HepG2 (cell line): ENCODE results near the gene BEST2. TPM values are rescaled to one million over a fixed set of nuclear protein-coding genes. Genes with fewer than 3 reads are reported as not detected.

Source experiments
- AHDC1 ChIP-seq: sonication (generic); formaldehyde crosslinking; IDR thresholded peaks from 2 replicates; pipeline ENCODE4 v1.5.1; 2020; ENCODE audit warnings: mild to moderate bottlenecking, missing genetic modification reagents, borderline replicate concordance
- FOXO1 ChIP-seq: sonication (generic); formaldehyde crosslinking; IDR thresholded peaks from 2 replicates; pipeline ENCODE4 v1.4.0; 2020; ENCODE audit warnings: missing genetic modification reagents
- GMEB1 ChIP-seq: sonication (generic); formaldehyde crosslinking; IDR thresholded peaks from 2 replicates; pipeline ENCODE4 v1.5.1; 2020; ENCODE audit warnings: missing genetic modification reagents, mild to moderate bottlenecking, borderline replicate concordance
- HNRNPH1 ChIP-seq: fragments of 200-400 bp; formaldehyde crosslinking; optimal IDR thresholded peaks from 2 replicates; pipeline ENCODE3; 2017; ENCODE audit warnings: mild to moderate bottlenecking, low read depth, low read length
- HOMEZ ChIP-seq: IDR thresholded peaks from 2 replicates; pipeline ENCODE4 v1.6.1; 2016; ENCODE audit warnings: low read depth
- KLF16 ChIP-seq, 2 experiments: sonication (generic) in 1 of 2; formaldehyde crosslinking in 1 of 2; IDR thresholded peaks; 2 replicates each; pipeline versions ENCODE4 v1.6.1 to v1.8.0; 2016 to 2023; ENCODE audit warnings: missing genetic modification reagents in 2 of 2, missing compliant biosample characterization in 1 of 2
- KLF9 ChIP-seq: IDR thresholded peaks from 2 replicates; pipeline ENCODE4 v1.6.1; 2016; ENCODE audit warnings: low read depth
- NR2C2 ChIP-seq: sonication (generic); formaldehyde crosslinking; IDR thresholded peaks from 2 replicates; pipeline ENCODE4 v1.4.0; 2020; ENCODE audit warnings: missing genetic modification reagents, mild to moderate bottlenecking, moderate library complexity, borderline replicate concordance
- SRSF1 ChIP-seq: fragments of 200-400 bp; formaldehyde crosslinking; optimal IDR thresholded peaks from 2 replicates; pipeline ENCODE3; 2017; ENCODE audit warnings: mild to moderate bottlenecking, low read depth, low read length, moderate library complexity
- ZNF142 ChIP-seq: sonication (generic); formaldehyde crosslinking; IDR thresholded peaks from 2 replicates; pipeline ENCODE4 v1.4.0; 2020; ENCODE audit warnings: missing genetic modification reagents
- ZNF781 ChIP-seq: sonication (generic); formaldehyde crosslinking; IDR thresholded peaks from 2 replicates; pipeline ENCODE4 v1.5.1; 2020; ENCODE audit warnings: borderline replicate concordance, mild to moderate bottlenecking, missing genetic modification reagents; ENCODE audit errors: not compliant biosample characterization
- ZNF788 ChIP-seq: sonication (generic); formaldehyde crosslinking; IDR thresholded peaks from 2 replicates; pipeline ENCODE4 v1.5.0; 2020; ENCODE audit warnings: mild to moderate bottlenecking, missing genetic modification reagents, borderline replicate concordance
- polyA plus RNA-seq, 8 experiments: library from polyadenylated mRNA; depleted of rRNA in 3 of 8; stranded (reverse) in 7 of 8; unstranded in 1 of 8; fragments of >200 nt; fragmentation: Illumina TruSeq in 4 of 8; extraction: Trizol in 4 of 8; gene quantifications; 2 replicates each; pipeline versions ENCODE4 v1.2.1 to v1.2.3, GENCODE V29; 2011 to 2016; ENCODE audit warnings: low read depth in 4 of 8, missing spikeins in 1 of 8, mixed read lengths in 1 of 8; ENCODE audit not compliant: insufficient read depth in 1 of 8
- total RNA-seq, 5 experiments: library from RNA; depleted of rRNA; stranded (reverse); fragments of >200 nt; fragmentation: Illumina TruSeq; extraction: Trizol; gene quantifications; 2 replicates each; pipeline ENCODE4 v1.2.3, GENCODE V29; 2016; ENCODE audit warnings: low read depth in 1 of 5

The BEST2 gene
- total and polyA plus RNA-seq, 2 of the 13 experiments (the other 11 are each of a cell fraction or from before 2014, with no cell fraction given): not detected

- TF ChIP-seq HOMEZ (CRISPR knock-in tag): no peak
- peak; percentile 76; the same call in 1 of the 2 replicates for TF ChIP-seq ZNF788
- 0 out of 2 replicates have a peak, but pooled peaks have one; percentile 28 for TF ChIP-seq ZNF142 (CRISPR knock-in tag)
- peak; percentile 44; the same call in 1 of the 2 replicates for TF ChIP-seq FOXO1
- TF ChIP-seq GMEB1 (CRISPR knock-in tag): peak; percentile 26; the same call in 1 of the 2 replicates
- TF ChIP-seq KLF16 (CRISPR knock-in tag; IDR thresholded peaks at IDR 0.05): 0 out of 4 replicates have a peak, but pooled peaks of 1 of the 2 experiments have one; percentile 18
- TF ChIP-seq AHDC1: no peak
- TF ChIP-seq HNRNPH1: no peak
- no peak for TF ChIP-seq SRSF1
- TF ChIP-seq ZNF781 (CRISPR knock-in tag): peak; percentile 36
- peak; percentile 82 for TF ChIP-seq NR2C2
- TF ChIP-seq KLF9 (CRISPR knock-in tag): peak; percentile 48; the same call in 1 of the 2 replicates
These were observed 28.8 kb upstream of the BEST2 start (continued) for GRCh38 chr19:12722566-12723380.
